WERI-Rb-1 (cell line): ENCODE data around the gene CDK6.

Source experiments
- DNase-seq: peaks from one replicate; pipeline ENCODE4 v3.0.0-alpha.2; 2020
- H3K27ac ChIP-seq: fragments of 250-450 bp; sonication (Bioruptor Pico); 2 replicates; pipeline ENCODE4 v1.5.1; 2020; ENCODE audit warnings: mild to moderate bottlenecking, moderate library complexity
- H3K27me3 ChIP-seq: fragments of 250-450 bp; sonication (Bioruptor Pico); 2 replicates; pipeline ENCODE4 v1.5.1; 2021; ENCODE audit warnings: mild to moderate bottlenecking, low read depth, moderate library complexity; ENCODE audit not compliant: insufficient read depth, severe bottlenecking
- H3K36me3 ChIP-seq: fragments of 250-450 bp; sonication (Bioruptor Pico); 2 replicates; pipeline ENCODE4 v1.5.1; 2020; ENCODE audit warnings: mild to moderate bottlenecking, moderate library complexity
- H3K4me3 ChIP-seq: 2 replicates; pipeline ENCODE4 v1.5.1; 2011; ENCODE audit warnings: low read depth, mild to moderate bottlenecking, control low read depth, low read length
- H3K9me3 ChIP-seq: fragments of 250-450 bp; sonication (Bioruptor Pico); 2 replicates; pipeline ENCODE4 v1.5.1; 2021; ENCODE audit warnings: mild to moderate bottlenecking, moderate library complexity; ENCODE audit not compliant: severe bottlenecking
- TF ChIP-seq, protein P1 (sequence below): IDR thresholded peaks from 2 replicates; pipeline ENCODE4 v1.5.1; 2011; ENCODE audit warnings: low read depth, mild to moderate bottlenecking, control low read depth, inconsistent platforms, low read length

CDK6 gene

DNA sequence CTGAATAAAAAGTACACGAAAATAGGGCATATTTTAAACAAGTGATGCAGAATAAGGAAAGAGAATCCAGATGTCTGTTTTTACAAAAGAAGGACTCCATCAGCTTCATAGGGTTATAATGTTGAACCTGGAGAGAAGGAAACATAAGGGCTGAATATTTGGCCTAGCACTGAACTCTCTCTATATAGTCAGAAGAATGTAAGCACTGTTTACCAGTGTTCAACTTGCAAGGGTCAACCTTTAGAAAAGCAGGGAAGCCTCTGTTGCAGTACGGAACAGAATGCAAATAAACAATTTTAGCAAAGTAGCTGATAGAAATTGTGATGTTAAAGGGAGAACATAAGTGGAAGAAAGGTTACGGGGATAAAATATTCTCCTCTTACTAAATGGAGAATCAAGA lies 16.2 kb downstream of the CDK6 start:
- TF ChIP-seq, protein P1, sequence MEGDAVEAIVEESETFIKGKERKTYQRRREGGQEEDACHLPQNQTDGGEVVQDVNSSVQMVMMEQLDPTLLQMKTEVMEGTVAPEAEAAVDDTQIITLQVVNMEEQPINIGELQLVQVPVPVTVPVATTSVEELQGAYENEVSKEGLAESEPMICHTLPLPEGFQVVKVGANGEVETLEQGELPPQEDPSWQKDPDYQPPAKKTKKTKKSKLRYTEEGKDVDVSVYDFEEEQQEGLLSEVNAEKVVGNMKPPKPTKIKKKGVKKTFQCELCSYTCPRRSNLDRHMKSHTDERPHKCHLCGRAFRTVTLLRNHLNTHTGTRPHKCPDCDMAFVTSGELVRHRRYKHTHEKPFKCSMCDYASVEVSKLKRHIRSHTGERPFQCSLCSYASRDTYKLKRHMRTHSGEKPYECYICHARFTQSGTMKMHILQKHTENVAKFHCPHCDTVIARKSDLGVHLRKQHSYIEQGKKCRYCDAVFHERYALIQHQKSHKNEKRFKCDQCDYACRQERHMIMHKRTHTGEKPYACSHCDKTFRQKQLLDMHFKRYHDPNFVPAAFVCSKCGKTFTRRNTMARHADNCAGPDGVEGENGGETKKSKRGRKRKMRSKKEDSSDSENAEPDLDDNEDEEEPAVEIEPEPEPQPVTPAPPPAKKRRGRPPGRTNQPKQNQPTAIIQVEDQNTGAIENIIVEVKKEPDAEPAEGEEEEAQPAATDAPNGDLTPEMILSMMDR: no peak
- DNase-seq: no peak
- H3K36me3 ChIP-seq: no peaks in the 10 kb centered on the region
- no peak overlapping the region for H3K4me3 ChIP-seq
- H3K27me3 ChIP-seq: no peaks in the 10 kb centered on the region
- H3K9me3 ChIP-seq: no peaks in the 10 kb centered on the region
- H3K27ac ChIP-seq: no peak overlapping the region

DNA sequence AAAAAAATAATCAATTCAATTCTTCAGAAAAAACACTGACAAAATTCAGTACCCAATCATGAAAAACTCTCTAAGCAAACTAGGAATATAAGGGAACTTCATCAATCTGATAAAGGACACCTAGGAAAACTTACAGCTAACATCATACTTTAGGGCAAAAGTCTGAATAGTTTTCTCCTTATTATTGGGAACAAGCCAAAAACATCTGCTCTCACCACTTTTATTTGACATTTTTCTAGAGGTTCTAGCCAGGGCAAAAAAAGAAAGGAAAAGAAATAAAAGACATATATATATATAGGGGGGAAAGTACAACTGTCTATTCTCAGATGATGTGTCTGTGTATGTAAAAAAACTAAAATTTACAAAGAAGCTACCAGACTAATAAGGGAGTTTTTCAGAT lies 19.0 kb downstream of the CDK6 start:
- Histone ChIP-seq H3K27me3 (no peaks in the 10 kb centered on the region), H3K9me3 (no peaks in the 10 kb centered on the region), H3K36me3 (no peaks in the 10 kb centered on the region), H3K27ac (no peak overlapping the region), H3K4me3 (no peak overlapping the region)
- TF ChIP-seq, protein P1: no peak
- DNase-seq: no peak

DNA sequence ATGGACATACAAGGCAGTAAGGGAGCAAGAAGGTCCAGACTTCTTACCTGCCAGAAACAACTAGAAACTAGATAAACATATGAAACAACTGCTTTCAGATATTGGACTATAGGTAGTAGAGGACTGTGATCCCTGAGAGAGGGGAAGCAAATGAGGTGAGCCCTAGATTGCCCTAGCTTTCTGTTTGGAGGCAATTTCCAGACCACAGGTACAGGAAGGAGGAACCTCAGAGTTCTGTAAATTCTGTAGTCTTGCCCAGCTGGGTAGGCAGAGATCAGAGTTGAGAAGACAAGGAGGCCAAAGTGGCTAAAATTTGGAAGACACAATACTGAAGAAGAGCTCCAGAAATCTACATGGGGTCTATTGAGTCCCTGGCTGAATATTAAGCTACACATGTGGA lies 21.0 kb downstream of the CDK6 start:
- H3K4me3 ChIP-seq: no peak overlapping the region
- no peaks in the 10 kb centered on the region for H3K9me3 ChIP-seq
- TF ChIP-seq, protein P1: no peak
- DNase-seq: no peak
- H3K27me3 ChIP-seq: no peaks in the 10 kb centered on the region
- H3K27ac ChIP-seq: no peak overlapping the region
- no peaks in the 10 kb centered on the region for H3K36me3 ChIP-seq

DNA sequence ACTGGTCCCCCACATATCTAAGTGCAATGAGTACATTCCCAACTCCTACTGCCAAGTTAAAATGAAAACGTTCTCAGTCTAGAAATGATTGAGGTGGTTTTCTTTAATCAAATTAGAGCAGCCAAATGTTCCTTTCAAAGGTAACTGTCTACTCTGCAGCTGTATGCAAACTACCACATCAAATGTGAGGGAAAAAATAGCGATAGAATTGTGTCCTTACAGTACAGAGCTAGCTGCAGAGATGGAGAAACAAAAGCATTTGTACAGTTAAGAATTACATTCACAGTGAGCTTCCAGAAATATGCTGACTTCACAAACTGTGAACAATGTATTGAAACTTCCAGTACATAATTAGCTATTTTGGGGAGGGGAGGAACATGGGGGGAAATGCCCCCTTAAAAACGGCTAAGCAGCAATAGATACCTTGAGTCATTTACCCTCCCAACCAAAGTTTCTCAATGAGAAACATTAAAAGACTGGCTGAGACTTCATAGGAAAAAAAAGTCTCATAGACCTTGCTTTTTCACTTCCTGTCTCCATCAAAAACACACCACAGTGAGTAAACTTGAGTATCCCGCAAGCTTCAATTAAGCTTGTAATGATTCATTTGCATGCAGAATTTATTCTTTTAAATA lies 22.9 kb downstream of the CDK6 start:
- no peak for DNase-seq
- no peaks in the 10 kb centered on the region for H3K9me3 ChIP-seq
- TF ChIP-seq, protein P1: no peak
- H3K36me3 ChIP-seq: no peaks in the 10 kb centered on the region
- no peak overlapping the region for H3K4me3 ChIP-seq
- H3K27ac ChIP-seq: no peak overlapping the region
- no peaks in the 10 kb centered on the region for H3K27me3 ChIP-seq

DNA sequence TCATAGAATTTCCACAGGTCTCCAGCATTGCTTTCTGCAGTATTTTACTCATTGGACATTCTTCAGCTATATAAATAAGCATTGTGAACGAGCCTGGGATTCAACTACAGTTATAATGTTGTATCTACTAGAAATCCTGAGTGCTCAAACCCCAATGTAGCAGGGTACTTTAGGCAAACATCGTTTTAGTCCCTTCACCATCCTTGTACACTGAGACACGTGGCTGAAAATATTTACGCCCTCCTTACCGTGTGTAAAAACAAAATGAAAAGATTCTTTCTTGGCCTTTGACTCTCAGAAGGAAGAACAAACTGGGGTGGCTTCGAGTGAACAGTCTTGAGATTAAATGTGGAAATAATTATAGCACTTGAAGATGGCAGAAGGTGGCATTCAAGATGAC lies 25.2 kb downstream of the CDK6 start:
- H3K4me3 ChIP-seq: no peak overlapping the region
- DNase-seq: no peak
- H3K36me3 ChIP-seq: no peaks in the 10 kb centered on the region
- no peaks in the 10 kb centered on the region for H3K9me3 ChIP-seq
- H3K27ac ChIP-seq: no peak overlapping the region
- TF ChIP-seq, protein P1: no peak
- no peaks in the 10 kb centered on the region for H3K27me3 ChIP-seq

DNA sequence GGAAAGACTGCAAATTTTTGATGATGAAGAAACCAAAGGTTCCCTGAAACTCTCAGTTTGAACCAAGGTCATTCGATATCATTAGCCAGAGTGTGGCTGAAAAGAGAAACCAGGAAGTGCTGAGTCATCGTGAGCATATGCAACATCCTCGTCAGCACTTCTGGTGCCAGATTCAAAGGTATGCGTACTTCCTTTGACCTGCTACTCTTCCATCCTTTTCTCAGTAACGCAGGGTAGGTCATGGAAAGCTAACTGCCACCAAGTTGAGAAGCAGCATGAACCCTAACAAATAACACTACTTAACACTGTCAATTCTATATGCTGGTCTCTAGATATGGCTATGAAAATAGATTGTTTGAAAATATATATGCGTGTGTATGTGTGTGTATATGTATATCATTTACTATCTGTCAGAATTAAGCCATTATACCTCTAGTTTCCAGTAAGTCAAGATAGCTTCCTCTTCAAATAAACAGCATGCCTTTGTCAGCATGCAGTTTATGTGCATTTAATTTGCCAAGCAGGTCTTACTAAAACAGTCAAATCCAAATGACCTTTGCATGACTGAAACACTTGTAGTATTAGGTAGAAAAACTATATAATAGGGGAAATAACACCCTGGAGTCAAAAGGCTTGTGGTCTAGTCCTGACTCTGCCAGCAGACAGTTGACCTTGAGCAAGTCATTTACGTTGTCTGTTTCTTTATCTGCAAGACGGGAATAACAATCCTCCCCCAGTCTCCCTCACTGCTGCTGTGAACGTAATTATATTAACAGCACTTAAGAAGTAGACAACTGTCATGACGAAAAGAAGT lies 26.4 kb downstream of the CDK6 start:
- Histone ChIP-seq H3K9me3 (no peaks in the 10 kb centered on the region), H3K4me3 (no peak overlapping the region), H3K27ac (no peak overlapping the region), H3K36me3 (no peaks in the 10 kb centered on the region), H3K27me3 (no peaks in the 10 kb centered on the region)
- TF ChIP-seq, protein P1: no peak
- no peak for DNase-seq
